HL-60 (cell line): Measurements from ENCODE around the gene ALDH5A1.

Source experiments
- CTCF ChIP-seq: IDR thresholded peaks from one replicate; pipeline ENCODE4 v1.5.1; 2011; ENCODE audit warnings: low read length, control low read depth, inconsistent platforms; ENCODE audit not compliant: insufficient read depth
- POLR2AphosphoS5 ChIP-seq: IDR thresholded peaks from 2 replicates; pipeline ENCODE4 v1.6.1; 2012; ENCODE audit warnings: low read depth
- SPI1 ChIP-seq: IDR thresholded peaks from 2 replicates; pipeline ENCODE4 v1.6.1; 2012; ENCODE audit warnings: low read depth, mild to moderate bottlenecking, borderline replicate concordance

GRCh38 chr6:24574809-24575208 lies 80.0 kb downstream of the ALDH5A1 start:
- TF ChIP-seq CTCF (no peak), SPI1 (peak; percentile 26; the same call in 1 of the 2 replicates), POLR2AphosphoS5 (no peak)
